ENCODE results near the gene ASPHD1.

Gene ASPHD1

DNA sequence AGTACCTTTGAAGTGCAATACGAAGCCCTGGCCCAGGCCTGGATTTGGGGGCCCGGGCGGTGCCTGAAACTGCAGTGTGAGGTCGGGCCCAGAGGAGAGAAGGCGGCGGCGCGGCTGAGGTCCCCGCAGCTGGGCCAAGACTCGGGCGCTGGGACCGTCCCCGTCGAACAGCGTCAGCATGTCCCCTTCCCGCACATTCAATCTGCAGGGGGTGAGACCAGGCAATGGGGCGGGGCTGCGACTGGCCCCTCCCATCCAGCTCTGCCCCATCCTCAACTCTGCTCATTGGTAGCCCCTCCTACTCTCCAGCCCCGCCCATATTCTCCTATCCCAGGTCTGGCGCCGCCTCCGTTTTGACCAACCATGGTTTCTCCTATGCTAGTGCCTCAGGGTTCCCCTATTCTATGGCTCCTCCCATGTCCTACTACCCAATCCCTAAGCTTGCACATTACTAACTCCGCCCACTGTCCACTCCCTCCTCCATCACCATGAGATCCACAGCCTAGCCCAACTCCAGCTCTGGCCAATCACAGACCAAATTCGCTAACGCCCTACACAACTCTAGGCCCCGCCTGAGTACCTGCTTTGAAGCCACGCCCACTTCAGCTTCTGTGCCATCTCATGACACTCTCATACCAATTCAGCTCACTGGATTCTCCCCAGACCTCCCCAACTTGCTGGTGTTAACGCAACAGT is 22.9 kb upstream of the ASPHD1 start:
- H2AFZ ChIP-seq (ENCODE audit: low read depth, low read length): no peak overlapping the region
- WGBS: 23% methylated on average over 28 of the region's 28 CpGs
- H3K18ac ChIP-seq (ENCODE audit: low read depth in 1 of 2, low read length in 2 of 2): no peak overlapping the region
- H3K79me1 ChIP-seq (replicated peaks; ENCODE audit: low read length, poor library complexity, severe bottlenecking): no peaks in the 10 kb centered on the region
- H3K4me2 ChIP-seq (ENCODE audit: low read length, poor library complexity, severe bottlenecking): no peak overlapping the region
- no peak overlapping the region for H4K91ac ChIP-seq (ENCODE audit: low read length)
- H4K8ac ChIP-seq (ENCODE audit: low read length): no peak overlapping the region
- H2BK5ac ChIP-seq (ENCODE audit: low read depth, low read length, poor library complexity, severe bottlenecking): no peak overlapping the region
- no peak overlapping the region for H2BK15ac ChIP-seq (ENCODE audit: low read depth, poor library complexity, severe bottlenecking)
- peaks cover 5% of the 10 kb centered on the region for H3K9me3 ChIP-seq (ENCODE audit: control insufficient read depth, low read length)
- no peak overlapping the region for H2BK12ac ChIP-seq (ENCODE audit: low read length in 2 of 2)
- H3K4me3 ChIP-seq (ENCODE audit: insufficient read depth in 1 of 2, low read depth in 1 of 2, low read length in 2 of 2): no peak overlapping the region
- H3K27me3 ChIP-seq (ENCODE audit: control insufficient read depth in 1 of 2, insufficient read depth in 1 of 2, low read length in 2 of 2): peaks cover 24 to 41% of the 10 kb centered on the region in 2 experiments
- no peak overlapping the region for H3K9ac ChIP-seq (ENCODE audit: low read length)
- no peak overlapping the region for H3K27ac ChIP-seq (ENCODE audit: low read length, poor library complexity, severe bottlenecking)
- H2BK120ac ChIP-seq (ENCODE audit: low read depth, low read length): no peak overlapping the region
- no peak overlapping the region for H3K23ac ChIP-seq (ENCODE audit: low read length in 2 of 2)
- H2AK5ac ChIP-seq (ENCODE audit: low read length, severe bottlenecking): no peak overlapping the region
- peaks cover 0 to 38% of the 10 kb centered on the region in 2 experiments for H3K36me3 ChIP-seq (ENCODE audit: control insufficient read depth in 1 of 2, insufficient read depth in 2 of 2, low read depth in 1 of 2, low read length in 2 of 2)
- no peak overlapping the region for H3K14ac ChIP-seq (ENCODE audit: low read length in 2 of 2)
- peaks cover 2% of the 10 kb centered on the region for H3K4me1 ChIP-seq (ENCODE audit: control insufficient read depth, insufficient read depth, low read depth, low read length)
- H3K4ac ChIP-seq (ENCODE audit: low read depth in 1 of 2, low read length in 2 of 2): no peak overlapping the region
- peak; percentile 49 for DNase-seq

DNA sequence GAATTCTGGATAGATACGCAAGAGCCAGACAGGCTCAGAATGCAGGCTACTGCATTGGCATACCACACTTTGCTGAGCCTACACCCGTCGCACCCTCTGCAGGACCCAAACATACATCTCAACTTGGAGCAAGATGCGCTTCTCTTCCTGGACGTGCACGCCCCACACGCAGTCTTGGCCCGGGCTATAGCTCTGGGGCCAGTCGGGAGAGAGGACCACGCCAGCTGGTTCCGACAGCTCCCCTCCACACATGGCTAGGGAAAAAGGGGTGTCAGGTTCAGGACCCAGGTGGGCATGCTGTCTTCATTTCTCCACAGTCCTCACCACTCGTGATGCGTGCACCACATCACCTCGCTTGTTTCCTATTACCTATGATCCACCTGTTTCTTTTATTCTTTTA is 22.1 kb upstream of the ASPHD1 start:
- Histone ChIP-seq H3K23ac (ENCODE audit: low read length in 2 of 2) (no peak overlapping the region), H3K4ac (ENCODE audit: low read depth in 1 of 2, low read length in 2 of 2) (no peak overlapping the region), H3K79me1 (replicated peaks; ENCODE audit: low read length, poor library complexity, severe bottlenecking) (no peaks in the 10 kb centered on the region), H3K27me3 (ENCODE audit: control insufficient read depth in 1 of 2, insufficient read depth in 1 of 2, low read length in 2 of 2) (peaks cover 24 to 45% of the 10 kb centered on the region in 2 experiments), H3K4me1 (ENCODE audit: control insufficient read depth, insufficient read depth, low read depth, low read length) (peaks cover 2% of the 10 kb centered on the region), H2BK5ac (ENCODE audit: low read depth, low read length, poor library complexity, severe bottlenecking) (no peak overlapping the region), H3K18ac (ENCODE audit: low read depth in 1 of 2, low read length in 2 of 2) (no peak overlapping the region), H3K9me3 (ENCODE audit: control insufficient read depth, low read length) (peaks cover 5% of the 10 kb centered on the region), H2BK120ac (ENCODE audit: low read depth, low read length) (no peak overlapping the region), H3K9ac (ENCODE audit: low read length) (no peak overlapping the region), H2AK5ac (ENCODE audit: low read length, severe bottlenecking) (no peak overlapping the region), H2BK12ac (ENCODE audit: low read length in 2 of 2) (no peak overlapping the region), H3K14ac (ENCODE audit: low read length in 2 of 2) (no peak overlapping the region), H2BK15ac (ENCODE audit: low read depth, poor library complexity, severe bottlenecking) (no peak overlapping the region), H4K91ac (ENCODE audit: low read length) (no peak overlapping the region), H4K8ac (ENCODE audit: low read length) (no peak overlapping the region), H3K4me2 (ENCODE audit: low read length, poor library complexity, severe bottlenecking) (no peak overlapping the region), H3K27ac (ENCODE audit: low read length, poor library complexity, severe bottlenecking) (no peak overlapping the region), H2AFZ (ENCODE audit: low read depth, low read length) (no peak overlapping the region), H3K36me3 (ENCODE audit: control insufficient read depth in 1 of 2, insufficient read depth in 2 of 2, low read depth in 1 of 2, low read length in 2 of 2) (peaks cover 0 to 35% of the 10 kb centered on the region in 2 experiments), H3K4me3 (ENCODE audit: insufficient read depth in 1 of 2, low read depth in 1 of 2, low read length in 2 of 2) (no peak overlapping the region)
- no peak for DNase-seq
- 96% methylated on average over 11 of the region's 14 CpGs for WGBS

- Histone ChIP-seq H3K27ac (ENCODE audit: low read length, poor library complexity, severe bottlenecking) (no peak overlapping the region), H2BK5ac (ENCODE audit: low read depth, low read length, poor library complexity, severe bottlenecking) (no peak overlapping the region), H2BK15ac (ENCODE audit: low read depth, poor library complexity, severe bottlenecking) (no peak overlapping the region), H3K4me3 (ENCODE audit: insufficient read depth in 1 of 2, low read depth in 1 of 2, low read length in 2 of 2) (no peak overlapping the region), H3K36me3 (ENCODE audit: control insufficient read depth in 1 of 2, insufficient read depth in 2 of 2, low read depth in 1 of 2, low read length in 2 of 2) (peaks cover 0 to 43% of the 10 kb centered on the region in 2 experiments), H3K18ac (ENCODE audit: low read depth in 1 of 2, low read length in 2 of 2) (no peak overlapping the region), H2AK5ac (ENCODE audit: low read length, severe bottlenecking) (no peak overlapping the region), H3K79me1 (replicated peaks; ENCODE audit: low read length, poor library complexity, severe bottlenecking) (no peaks in the 10 kb centered on the region), H3K9ac (ENCODE audit: low read length) (no peak overlapping the region), H3K4me2 (ENCODE audit: low read length, poor library complexity, severe bottlenecking) (no peak overlapping the region), H3K9me3 (ENCODE audit: control insufficient read depth, low read length) (peaks cover 5% of the 10 kb centered on the region), H2AFZ (ENCODE audit: low read depth, low read length) (no peak overlapping the region), H2BK120ac (ENCODE audit: low read depth, low read length) (no peak overlapping the region), H3K4me1 (ENCODE audit: control insufficient read depth, insufficient read depth, low read depth, low read length) (peaks cover 2% of the 10 kb centered on the region), H3K4ac (ENCODE audit: low read depth in 1 of 2, low read length in 2 of 2) (no peak overlapping the region), H2BK12ac (ENCODE audit: low read length in 2 of 2) (no peak overlapping the region), H3K23ac (ENCODE audit: low read length in 2 of 2) (no peak overlapping the region), H3K14ac (ENCODE audit: low read length in 2 of 2) (no peak overlapping the region), H3K27me3 (ENCODE audit: control insufficient read depth in 1 of 2, insufficient read depth in 1 of 2, low read length in 2 of 2) (peaks cover 20 to 37% of the 10 kb centered on the region in 2 experiments), H4K8ac (ENCODE audit: low read length) (no peak overlapping the region), H4K91ac (ENCODE audit: low read length) (no peak overlapping the region)
- WGBS: 100% methylated on average over 3 of the region's 3 CpGs
- DNase-seq: no peak
Observed at GRCh38 chr16:29881050-29881449, 19.2 kb upstream of the ASPHD1 start.

DNA sequence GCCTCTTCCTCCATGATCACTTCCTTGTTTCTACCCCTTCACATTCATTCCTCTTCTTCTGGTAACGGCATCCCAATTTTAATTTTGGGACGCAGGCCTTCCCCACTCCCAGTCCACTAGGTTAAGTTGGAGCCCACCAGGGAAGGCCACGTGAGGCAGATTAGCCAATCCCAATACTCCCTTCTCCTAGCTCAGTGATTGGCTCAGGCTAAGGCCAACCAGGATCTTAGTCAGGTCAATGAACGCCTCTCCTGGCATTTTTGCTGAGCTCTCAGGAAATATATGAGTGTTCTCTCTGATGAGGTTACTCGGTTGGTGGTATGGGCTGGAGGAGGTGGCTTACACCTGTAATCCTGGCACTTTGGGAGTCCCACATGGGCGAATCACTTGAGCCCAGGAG is 16.3 kb upstream of the ASPHD1 start:
- no peak overlapping the region for H3K27ac ChIP-seq (ENCODE audit: low read length, poor library complexity, severe bottlenecking)
- H3K36me3 ChIP-seq (ENCODE audit: control insufficient read depth in 1 of 2, insufficient read depth in 2 of 2, low read depth in 1 of 2, low read length in 2 of 2): peaks cover 0 to 40% of the 10 kb centered on the region in 2 experiments
- WGBS: 86% methylated on average over 6 of the region's 6 CpGs
- no peaks in the 10 kb centered on the region for H3K4me1 ChIP-seq (ENCODE audit: control insufficient read depth, insufficient read depth, low read depth, low read length)
- no peak overlapping the region for H2BK5ac ChIP-seq (ENCODE audit: low read depth, low read length, poor library complexity, severe bottlenecking)
- no peak overlapping the region for H2BK15ac ChIP-seq (ENCODE audit: low read depth, poor library complexity, severe bottlenecking)
- no peak overlapping the region for H2BK120ac ChIP-seq (ENCODE audit: low read depth, low read length)
- no peak overlapping the region for H3K4ac ChIP-seq (ENCODE audit: low read depth in 1 of 2, low read length in 2 of 2)
- H2AFZ ChIP-seq (ENCODE audit: low read depth, low read length): no peak overlapping the region
- no peak overlapping the region for H3K9ac ChIP-seq (ENCODE audit: low read length)
- no peak overlapping the region for H3K14ac ChIP-seq (ENCODE audit: low read length in 2 of 2)
- H3K4me3 ChIP-seq (ENCODE audit: insufficient read depth in 1 of 2, low read depth in 1 of 2, low read length in 2 of 2): no peak overlapping the region
- H3K23ac ChIP-seq (ENCODE audit: low read length in 2 of 2): no peak overlapping the region
- H4K8ac ChIP-seq (ENCODE audit: low read length): no peak overlapping the region
- H3K18ac ChIP-seq (ENCODE audit: low read depth in 1 of 2, low read length in 2 of 2): no peak overlapping the region
- peaks cover 0 to 22% of the 10 kb centered on the region in 2 experiments for H3K27me3 ChIP-seq (ENCODE audit: control insufficient read depth in 1 of 2, insufficient read depth in 1 of 2, low read length in 2 of 2)
- no peaks in the 10 kb centered on the region for H3K9me3 ChIP-seq (ENCODE audit: control insufficient read depth, low read length)
- DNase-seq: no peak
- H3K79me1 ChIP-seq (replicated peaks; ENCODE audit: low read length, poor library complexity, severe bottlenecking): no peaks in the 10 kb centered on the region
- no peak overlapping the region for H2BK12ac ChIP-seq (ENCODE audit: low read length in 2 of 2)
- no peak overlapping the region for H3K4me2 ChIP-seq (ENCODE audit: low read length, poor library complexity, severe bottlenecking)
- H4K91ac ChIP-seq (ENCODE audit: low read length): no peak overlapping the region
- no peak overlapping the region for H2AK5ac ChIP-seq (ENCODE audit: low read length, severe bottlenecking)

Data from mesenchymal stem cell (in vitro differentiated cells and primary cell).